ENCODE data around the gene CNN3.
A peak's percentile ranks its signal among the peaks of the same experiment; 100 is the strongest.

The CNN3 gene

GRCh38 chr1:94854458-94855306 lies 72.2 kb downstream of the CNN3 start:
- DNase-seq: peak; percentile 89

GRCh38 chr1:94852788-94853187 lies 74.1 kb downstream of the CNN3 start:
- DNase-seq: peak; percentile 28

- DNase-seq: no peak
These were observed 75.3 kb downstream of the CNN3 start for GRCh38 chr1:94851571-94851970.
